ENCODE measurements around the gene SDK1. TPM values are rescaled to one million over a fixed set of nuclear protein-coding genes. Genes with fewer than 3 reads are reported as not detected.
"Not testable (repeated sequence)": the region's sequence is repeated elsewhere in the genome, so short reads cannot be mapped to it uniquely, and the experiment has no call there.

SDK1 gene
- total and polyA plus RNA-seq, 2 donors: 9.8 to 15.1 TPM

DNA sequence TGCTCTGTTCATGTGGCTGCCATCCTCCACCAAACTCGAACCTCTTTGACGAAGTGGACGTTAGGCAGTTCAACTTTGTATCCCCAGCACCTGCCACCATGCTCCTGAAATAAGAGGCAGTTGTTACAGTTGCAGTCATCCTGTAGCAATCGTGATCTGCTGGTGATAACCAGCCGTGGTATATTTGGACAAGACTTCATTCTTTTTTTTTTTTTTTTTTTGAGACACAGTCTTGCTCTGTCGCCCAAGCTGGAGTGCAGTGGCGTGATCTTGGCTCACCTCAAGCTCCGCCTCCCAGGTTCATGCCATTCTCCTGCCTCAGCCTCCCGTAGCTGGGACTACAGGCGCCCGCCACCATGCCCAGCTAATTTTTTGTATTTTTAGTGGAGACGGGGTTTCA lies 640.7 kb downstream of the SDK1 start:
- not testable (repeated sequence) for DNase-seq (ENCODE audit: extremely low spot score); H3K4me1 ChIP-seq (ENCODE audit: insufficient read depth); H3K27ac ChIP-seq (ENCODE audit: low read depth); H3K36me3 ChIP-seq (ENCODE audit: insufficient read depth); H3K4me3 ChIP-seq (ENCODE audit: low read depth, low read length)
- WGBS: 91% methylated on average over 12 of the region's 12 CpGs

- no peaks in the 10 kb centered on the region for H3K36me3 ChIP-seq (ENCODE audit: insufficient read depth)
- no peaks in the 10 kb centered on the region for H3K4me1 ChIP-seq (ENCODE audit: insufficient read depth)
- no peak for DNase-seq (ENCODE audit: extremely low spot score)
- H3K27ac ChIP-seq (ENCODE audit: low read depth): no peak overlapping the region
- no peak overlapping the region for H3K4me3 ChIP-seq (ENCODE audit: low read depth, low read length)
- WGBS: 48% methylated on average over 4 of the region's 4 CpGs
These were observed 641.2 kb downstream of the SDK1 start for GRCh38 chr7:3942276-3942675.

DNA sequence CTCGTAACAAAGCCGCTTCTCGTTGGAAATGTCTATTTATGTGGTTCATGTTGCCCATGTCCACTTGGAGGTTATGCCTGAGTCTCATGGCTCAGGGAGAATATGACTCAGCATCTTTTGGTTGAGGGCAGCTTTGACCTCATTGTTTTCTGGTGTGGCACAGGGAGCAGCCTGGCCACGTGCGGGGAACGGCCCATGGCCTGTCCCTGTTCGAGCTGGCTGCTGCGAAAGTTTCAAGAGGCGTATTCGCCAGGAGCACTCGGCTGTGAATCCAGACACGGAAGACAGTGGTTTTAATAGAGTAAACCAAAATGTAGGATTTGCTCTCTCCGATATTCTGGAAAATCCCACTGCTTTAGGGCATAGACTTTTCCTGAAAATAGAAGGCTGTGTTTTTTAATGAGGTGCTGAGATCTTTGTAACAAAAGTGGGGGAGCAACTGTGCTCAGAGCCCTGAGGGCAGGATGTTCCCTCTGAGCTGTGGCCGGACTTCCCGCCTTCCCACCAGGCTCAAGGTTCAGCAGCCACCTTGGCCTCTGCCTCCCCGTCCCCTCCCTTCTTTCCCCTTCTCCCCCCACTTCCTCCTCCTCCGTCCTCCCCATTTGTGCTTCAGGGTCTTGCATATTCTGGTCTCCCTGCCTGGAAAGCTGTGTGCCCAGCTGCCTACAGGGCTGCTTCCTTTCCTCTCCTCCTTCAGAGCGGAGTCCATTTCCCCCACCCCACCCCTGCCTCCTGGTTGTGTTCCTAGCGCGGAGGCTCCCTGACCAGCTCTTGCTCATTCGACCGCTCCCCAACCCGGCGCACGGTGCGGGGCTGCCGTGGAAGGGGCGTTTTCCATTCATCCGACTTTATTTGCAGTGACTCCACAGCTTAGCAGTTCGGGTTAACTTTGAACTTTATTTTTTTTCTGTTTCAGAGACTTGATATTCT lies 642.0 kb downstream of the SDK1 start:
- Histone ChIP-seq H3K4me3 (ENCODE audit: low read depth, low read length) (no peak overlapping the region), H3K36me3 (ENCODE audit: insufficient read depth) (no peaks in the 10 kb centered on the region), H3K4me1 (ENCODE audit: insufficient read depth) (no peaks in the 10 kb centered on the region), H3K27ac (ENCODE audit: low read depth) (no peak overlapping the region)
- no peak for DNase-seq (ENCODE audit: extremely low spot score)
- WGBS: 83% methylated on average over 30 of the region's 30 CpGs

GRCh38 chr7:3943779-3944520 lies 642.9 kb downstream of the SDK1 start:
- DNase-seq (ENCODE audit: extremely low spot score): no peak
- WGBS: 81% methylated on average over 10 of the region's 10 CpGs
- no peaks in the 10 kb centered on the region for H3K4me1 ChIP-seq (ENCODE audit: insufficient read depth)
- H3K27ac ChIP-seq (ENCODE audit: low read depth): no peak overlapping the region
- no peak overlapping the region for H3K4me3 ChIP-seq (ENCODE audit: low read depth, low read length)
- H3K36me3 ChIP-seq (ENCODE audit: insufficient read depth): no peaks in the 10 kb centered on the region

GRCh38 chr7:3949242-3949640 lies 648.2 kb downstream of the SDK1 start:
- H3K27ac ChIP-seq (ENCODE audit: low read depth): no peak overlapping the region
- H3K4me3 ChIP-seq (ENCODE audit: low read depth, low read length): no peak overlapping the region
- H3K4me1 ChIP-seq (ENCODE audit: insufficient read depth): no peaks in the 10 kb centered on the region
- DNase-seq (ENCODE audit: extremely low spot score): no peak
- no peaks in the 10 kb centered on the region for H3K36me3 ChIP-seq (ENCODE audit: insufficient read depth)
- 52% methylated on average over 16 of the region's 16 CpGs for WGBS

DNA sequence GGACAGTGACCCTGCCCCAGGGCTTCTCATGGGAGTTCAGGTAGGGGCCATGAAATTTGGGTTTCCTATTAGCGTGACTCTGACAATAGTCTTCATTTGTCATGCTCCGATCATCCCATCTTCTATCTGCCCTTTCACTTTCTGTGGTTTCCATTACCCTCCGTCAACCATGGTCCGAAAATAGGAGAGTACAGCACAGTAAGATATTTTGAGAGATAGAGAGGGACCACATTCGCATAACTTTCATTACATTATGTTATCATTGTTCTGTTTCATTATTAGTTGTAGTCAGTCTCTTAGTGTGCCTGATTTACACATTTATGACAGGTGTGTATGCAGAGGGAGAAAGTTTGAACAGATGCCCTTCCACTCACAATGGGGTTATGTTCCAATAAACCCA lies 649.2 kb downstream of the SDK1 start:
- Histone ChIP-seq H3K36me3 (ENCODE audit: insufficient read depth) (no peaks in the 10 kb centered on the region), H3K27ac (ENCODE audit: low read depth) (no peak overlapping the region), H3K4me1 (ENCODE audit: insufficient read depth) (no peaks in the 10 kb centered on the region), H3K4me3 (ENCODE audit: low read depth, low read length) (no peak overlapping the region)
- 98% methylated on average over 5 of the region's 5 CpGs for WGBS
- DNase-seq (ENCODE audit: extremely low spot score): no peak

- Histone ChIP-seq H3K4me1 (ENCODE audit: insufficient read depth) (no peaks in the 10 kb centered on the region), H3K27ac (ENCODE audit: low read depth) (no peak overlapping the region), H3K36me3 (ENCODE audit: insufficient read depth) (no peaks in the 10 kb centered on the region), H3K4me3 (ENCODE audit: low read depth, low read length) (no peak overlapping the region)
- DNase-seq (ENCODE audit: extremely low spot score): no peak
- WGBS: 97% methylated on average over 33 of the region's 33 CpGs
These were observed 650.4 kb downstream of the SDK1 start for GRCh38 chr7:3951316-3952055.

DNA sequence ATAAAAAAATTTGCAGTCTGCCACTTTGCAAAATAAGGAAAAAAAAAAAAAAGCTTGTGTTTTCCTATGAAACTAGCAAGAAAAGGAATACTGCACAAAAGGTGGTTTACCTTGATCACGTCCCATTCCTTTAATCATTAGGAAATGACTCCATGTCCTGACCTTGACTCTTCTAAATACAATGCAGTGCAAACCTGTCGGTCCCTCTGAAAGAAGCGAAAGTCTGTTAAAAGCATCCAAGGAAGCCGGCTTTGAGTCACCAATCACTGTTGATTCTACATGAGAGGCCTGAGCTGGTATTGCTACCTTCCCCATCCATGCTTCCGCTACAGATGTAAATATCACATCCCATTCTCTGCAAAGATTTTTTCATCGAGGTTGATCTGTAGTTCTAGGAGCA lies 652.1 kb downstream of the SDK1 start:
- Histone ChIP-seq H3K4me3 (ENCODE audit: low read depth, low read length) (no peak overlapping the region), H3K27ac (ENCODE audit: low read depth) (no peak overlapping the region), H3K4me1 (ENCODE audit: insufficient read depth) (no peaks in the 10 kb centered on the region), H3K36me3 (ENCODE audit: insufficient read depth) (no peaks in the 10 kb centered on the region)
- no peak for DNase-seq (ENCODE audit: extremely low spot score)
- 81% methylated on average over 6 of the region's 6 CpGs for WGBS

- no peaks in the 10 kb centered on the region for H3K4me1 ChIP-seq (ENCODE audit: insufficient read depth)
- H3K36me3 ChIP-seq (ENCODE audit: insufficient read depth): no peaks in the 10 kb centered on the region
- no peak overlapping the region for H3K27ac ChIP-seq (ENCODE audit: low read depth)
- DNase-seq (ENCODE audit: extremely low spot score): no peak
- 92% methylated on average over 7 of the region's 7 CpGs for WGBS
- no peak overlapping the region for H3K4me3 ChIP-seq (ENCODE audit: low read depth, low read length)
These were observed 652.9 kb downstream of the SDK1 start for GRCh38 chr7:3953946-3954345.

DNA sequence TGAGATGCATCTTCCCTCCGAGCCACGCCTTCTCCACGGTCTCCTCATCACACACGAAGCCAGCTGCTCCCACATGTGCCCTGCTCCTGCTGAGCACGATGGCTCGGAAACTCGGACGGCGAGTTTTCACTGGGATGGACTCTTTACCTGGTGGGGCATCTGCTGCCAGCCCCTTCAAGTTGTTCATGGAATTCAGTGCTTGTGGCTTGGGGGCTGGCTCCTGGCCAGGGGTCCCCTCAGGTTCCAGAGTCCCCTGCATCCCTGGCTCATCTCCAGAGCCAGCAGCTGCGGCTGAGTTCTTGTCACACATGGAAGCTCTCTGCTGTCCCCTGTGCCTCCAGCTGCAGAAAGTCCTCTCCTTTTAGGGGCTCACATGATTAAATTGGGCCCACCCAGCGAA lies 654.0 kb downstream of the SDK1 start:
- Histone ChIP-seq H3K4me3 (ENCODE audit: low read depth, low read length) (no peak overlapping the region), H3K27ac (ENCODE audit: low read depth) (no peak overlapping the region), H3K36me3 (ENCODE audit: insufficient read depth) (no peaks in the 10 kb centered on the region), H3K4me1 (ENCODE audit: insufficient read depth) (no peaks in the 10 kb centered on the region)
- no peak for DNase-seq (ENCODE audit: extremely low spot score)
- 92% methylated on average over 11 of the region's 11 CpGs for WGBS

DNA sequence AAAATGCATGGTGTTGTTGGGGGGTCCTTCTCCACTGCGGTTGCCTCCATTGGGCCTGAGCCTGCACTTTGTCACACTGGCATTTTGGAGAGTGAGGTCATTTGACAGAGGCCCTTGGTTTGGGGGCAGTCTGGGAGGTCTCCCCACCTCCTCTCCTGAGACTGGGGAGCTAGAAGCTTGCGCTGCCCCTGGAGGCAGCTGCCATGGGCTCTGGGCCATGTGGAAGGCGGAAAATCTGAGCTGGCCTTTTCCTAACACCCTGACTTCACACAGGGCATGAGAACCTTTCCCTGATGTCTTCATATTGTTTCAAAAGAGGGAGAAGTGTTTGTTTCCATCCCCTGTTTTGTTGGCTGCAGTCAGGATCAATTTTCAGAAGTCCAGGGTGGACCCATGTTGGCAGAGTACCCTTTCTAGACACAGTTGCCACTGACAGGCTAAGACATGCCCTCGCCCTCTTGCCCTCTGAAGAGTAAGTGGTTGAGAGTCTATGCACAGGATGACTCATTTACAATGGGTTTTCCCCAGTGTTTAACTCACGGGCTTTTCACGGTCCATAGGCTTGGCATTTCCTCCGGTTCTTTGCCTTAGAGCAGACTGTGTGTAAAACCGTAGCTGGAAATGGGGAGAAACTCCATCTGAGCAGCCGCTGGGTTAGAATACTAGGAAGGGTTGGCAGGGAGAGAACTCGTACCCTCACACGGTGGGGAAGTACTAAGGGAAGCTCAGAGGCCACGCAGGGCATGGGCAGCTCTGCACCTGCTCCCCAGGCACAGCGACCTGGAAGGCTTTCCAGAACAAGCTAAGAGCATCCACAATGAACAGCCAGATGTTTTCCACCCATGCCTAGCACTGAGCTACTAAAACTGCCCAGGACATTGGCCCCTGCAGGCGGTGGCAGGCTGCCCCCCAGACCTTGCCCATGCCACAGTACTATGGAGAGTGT lies 655.0 kb downstream of the SDK1 start:
- Histone ChIP-seq H3K4me1 (ENCODE audit: insufficient read depth) (no peaks in the 10 kb centered on the region), H3K27ac (ENCODE audit: low read depth) (no peak overlapping the region), H3K4me3 (ENCODE audit: low read depth, low read length) (no peak overlapping the region), H3K36me3 (ENCODE audit: insufficient read depth) (no peaks in the 10 kb centered on the region)
- 85% methylated on average over 14 of the region's 14 CpGs for WGBS
- no peak for DNase-seq (ENCODE audit: extremely low spot score)

DNA sequence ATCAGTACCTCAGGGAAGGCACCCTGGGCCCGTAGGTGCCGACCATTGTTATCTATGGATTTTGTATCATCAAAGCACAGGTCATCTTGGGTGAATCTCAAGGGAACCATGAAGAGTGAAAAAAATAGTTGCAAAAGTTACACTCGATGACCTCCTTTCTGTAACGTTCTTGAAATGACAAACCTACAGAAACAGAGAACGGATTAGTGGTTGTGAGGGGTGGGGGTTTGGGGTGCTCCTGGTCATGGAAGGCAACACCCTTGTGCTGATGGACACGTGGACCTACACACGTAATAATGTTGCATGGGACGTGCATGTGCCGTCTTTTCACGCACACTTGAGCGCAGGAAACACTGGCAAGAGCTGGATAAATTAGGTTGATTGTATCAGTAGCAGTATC lies 655.9 kb downstream of the SDK1 start:
- no peak overlapping the region for H3K4me3 ChIP-seq (ENCODE audit: low read depth, low read length)
- H3K4me1 ChIP-seq (ENCODE audit: insufficient read depth): no peaks in the 10 kb centered on the region
- no peaks in the 10 kb centered on the region for H3K36me3 ChIP-seq (ENCODE audit: insufficient read depth)
- no peak overlapping the region for H3K27ac ChIP-seq (ENCODE audit: low read depth)
- 92% methylated on average over 11 of the region's 11 CpGs for WGBS
- no peak for DNase-seq (ENCODE audit: extremely low spot score)
